ENCODE measurements around the gene ROCK1. TPM values are rescaled to one million over a fixed set of nuclear protein-coding genes. Genes with fewer than 3 reads are reported as not detected.
"Not testable (repeated sequence)": the region's sequence is repeated elsewhere in the genome, so short reads cannot be mapped to it uniquely, and the experiment has no call there.

ROCK1 gene
- total RNA-seq, 4 donors from 2014 or later = 77.2 to 110 (median 106) TPM

DNA sequence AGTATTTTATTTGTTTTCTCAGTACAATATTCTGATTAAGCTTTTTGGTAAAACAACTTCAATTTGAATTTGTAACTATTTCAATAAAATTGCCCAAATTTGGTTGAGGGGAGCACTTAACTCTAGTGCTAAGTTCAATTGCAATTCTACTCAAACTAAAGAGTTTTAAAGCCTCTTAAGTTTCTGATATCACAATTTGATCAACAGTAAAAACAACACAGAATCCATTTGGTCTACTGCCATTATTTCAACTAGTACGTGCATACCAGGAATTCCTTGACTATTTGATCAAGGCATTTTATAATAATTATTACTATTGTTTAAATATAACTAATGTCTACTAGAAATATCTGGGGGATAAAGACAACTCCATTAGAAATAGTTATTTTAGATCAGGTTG, 150.9 kb downstream of the ROCK1 start:
- DNase-seq (ENCODE audit: extremely low spot score) = no peak
- H3K9me3 ChIP-seq = no peaks in the 10 kb centered on the region

DNA sequence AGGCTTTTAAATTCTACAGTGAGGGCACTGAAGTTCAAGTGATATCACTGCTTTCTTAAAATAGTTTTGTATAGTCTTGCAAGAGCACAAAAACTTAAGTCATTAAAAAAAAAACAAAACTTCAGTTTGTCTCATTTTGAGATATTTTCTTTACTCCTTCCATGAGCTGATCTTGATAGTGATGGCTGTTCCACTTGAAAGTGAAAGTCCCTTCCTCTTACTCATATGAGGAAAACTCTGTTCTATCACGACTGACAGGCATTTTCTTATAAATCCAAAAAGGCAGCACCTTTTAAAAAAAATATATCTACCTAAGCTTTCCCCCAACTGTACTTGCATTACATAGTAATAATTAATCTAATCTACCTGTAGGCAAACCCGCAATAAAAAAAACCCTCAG, 160.8 kb downstream of the ROCK1 start:
- H3K4me1 ChIP-seq; H3K9me3 ChIP-seq; intact Hi-C loops (cut with DNase I); DNase-seq (ENCODE audit: extremely low spot score); H3K27ac ChIP-seq (replicated peaks in 1 of 4); H3K4me3 ChIP-seq; H3K27me3 ChIP-seq: not testable (repeated sequence)
- H3K36me3 ChIP-seq = peaks cover 0 to 23% (median under 1%) of the 10 kb centered on the region in 4 donors
- 84% methylated on average over 2 of the region's 2 CpGs for WGBS

More for the DNA sequence above, 150.9 kb downstream of the ROCK1 start:
- intact Hi-C loops (cut with DNase I) = no loop called here
- 81% methylated on average over 1 of the region's 1 CpG for WGBS
- H3K4me1 ChIP-seq = no peaks in the 10 kb centered on the region
- no peak overlapping the region for H3K4me3 ChIP-seq
- H3K27me3 ChIP-seq = no peaks in the 10 kb centered on the region
- no peak overlapping the region for H3K27ac ChIP-seq (replicated peaks in 1 of 4)
- no peak for TF ChIP-seq EP300 (IDR thresholded peaks at IDR 0.05)
- TF ChIP-seq, protein P1, sequence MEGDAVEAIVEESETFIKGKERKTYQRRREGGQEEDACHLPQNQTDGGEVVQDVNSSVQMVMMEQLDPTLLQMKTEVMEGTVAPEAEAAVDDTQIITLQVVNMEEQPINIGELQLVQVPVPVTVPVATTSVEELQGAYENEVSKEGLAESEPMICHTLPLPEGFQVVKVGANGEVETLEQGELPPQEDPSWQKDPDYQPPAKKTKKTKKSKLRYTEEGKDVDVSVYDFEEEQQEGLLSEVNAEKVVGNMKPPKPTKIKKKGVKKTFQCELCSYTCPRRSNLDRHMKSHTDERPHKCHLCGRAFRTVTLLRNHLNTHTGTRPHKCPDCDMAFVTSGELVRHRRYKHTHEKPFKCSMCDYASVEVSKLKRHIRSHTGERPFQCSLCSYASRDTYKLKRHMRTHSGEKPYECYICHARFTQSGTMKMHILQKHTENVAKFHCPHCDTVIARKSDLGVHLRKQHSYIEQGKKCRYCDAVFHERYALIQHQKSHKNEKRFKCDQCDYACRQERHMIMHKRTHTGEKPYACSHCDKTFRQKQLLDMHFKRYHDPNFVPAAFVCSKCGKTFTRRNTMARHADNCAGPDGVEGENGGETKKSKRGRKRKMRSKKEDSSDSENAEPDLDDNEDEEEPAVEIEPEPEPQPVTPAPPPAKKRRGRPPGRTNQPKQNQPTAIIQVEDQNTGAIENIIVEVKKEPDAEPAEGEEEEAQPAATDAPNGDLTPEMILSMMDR (IDR thresholded peaks at IDR 0.05) = no peak
- TF ChIP-seq POLR2AphosphoS5 (IDR thresholded peaks at IDR 0.05) = no peak
- TF ChIP-seq POLR2A (IDR thresholded peaks at IDR 0.05; ENCODE audit: low read depth) = no peak
- peaks cover 0 to 44% (median 22%) of the 10 kb centered on the region in 4 donors for H3K36me3 ChIP-seq

Small RNAs within 50 kb of the gene (small RNA-seq; reads per million reads assigned to genes)
- 0 reads per million in 3 donors for gene RNU6-120P

Other genes with a start within 250 kb of the ROCK1 start
- 10 to 100 TPM; 13.2 to 16.0 (median 14.5) TPM for gene GREB1L, start 130.4 kb upstream of the ROCK1 start, total RNA-seq